ENCODE measurements around the gene NRGN. TPM values are rescaled to one million over a fixed set of nuclear protein-coding genes. Genes with fewer than 3 reads are reported as not detected.
A peak's percentile ranks its signal among the peaks of the same experiment; 100 is the strongest.

The NRGN gene
- total and polyA plus RNA-seq, 12 donors = 0.89 to 10.9 (median 3.7) TPM; not detected in 2

DNA sequence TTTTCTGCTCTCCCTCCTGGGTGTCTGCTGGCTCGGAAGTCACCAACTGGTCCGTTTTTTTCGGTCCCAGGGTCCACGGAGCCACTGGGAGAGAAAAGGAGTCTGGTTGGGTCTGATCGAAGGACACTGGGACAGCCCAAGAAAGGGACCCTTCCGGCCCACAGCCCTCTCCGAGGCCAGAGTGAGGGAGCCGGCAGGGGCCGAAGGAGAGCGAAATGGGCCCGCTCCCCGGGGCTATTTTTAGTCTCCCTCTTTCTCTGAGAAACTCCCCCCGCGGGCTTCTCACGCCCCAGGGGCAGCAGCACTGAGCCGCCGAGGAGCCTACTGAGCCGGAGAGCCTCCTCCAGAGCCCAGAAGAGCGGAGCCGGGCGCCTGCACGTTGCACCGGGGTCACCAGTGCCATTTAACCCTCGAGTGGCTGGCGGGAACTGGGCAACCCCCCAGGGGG, 20.5 kb downstream of the NRGN start:
- peaks cover 6 to 43% of the 10 kb centered on the region in 2 donors for H3K4me1 ChIP-seq (replicated peaks in 1 of 2)
- 6 to 14% (median 12%) methylated on average over 14 to 25 of the region's 25 CpGs for WGBS, 4 donors
- DNase-seq = no peak

DNA sequence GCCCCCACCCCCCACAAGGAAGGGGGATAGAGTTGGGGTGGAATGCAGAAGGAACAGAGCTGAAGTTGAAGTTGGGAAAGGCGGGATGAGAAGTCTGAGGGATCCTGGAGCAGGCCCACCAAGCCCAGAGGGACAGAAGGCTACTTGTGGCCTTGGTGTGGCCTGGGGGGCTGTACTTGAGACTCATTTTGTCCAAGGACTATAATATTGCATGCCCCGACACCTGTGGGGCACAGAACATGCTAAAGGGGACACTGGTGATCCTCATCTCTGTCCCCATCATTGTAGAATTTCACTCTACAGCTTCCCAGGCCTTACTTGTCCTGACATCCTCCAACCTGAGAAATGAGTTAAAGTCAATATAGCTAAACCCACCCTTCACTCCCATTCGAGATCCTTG, 21.1 kb downstream of the NRGN start:
- Histone ChIP-seq H3K9me3 (replicated peaks in 1 of 3) (no peaks in the 10 kb centered on the region), H3K27ac (peak overlapping the region in 3 of 5 donors; percentile 2 to 55 (median 21)), H3K4me3 (peak overlapping the region in 1 of 4 donors; percentile 47), H3K4me1 (replicated peaks in 1 of 2) (peaks cover 6 to 43% of the 10 kb centered on the region in 2 donors), H3K36me3 (replicated peaks in 1 of 2) (no peaks in the 10 kb centered on the region), H3K27me3 (peaks cover 43% of the 10 kb centered on the region)
- no peak for DNase-seq
- TF ChIP-seq POLR2A (IDR thresholded peaks at IDR 0.05) = no peak
- TF ChIP-seq, protein P1, sequence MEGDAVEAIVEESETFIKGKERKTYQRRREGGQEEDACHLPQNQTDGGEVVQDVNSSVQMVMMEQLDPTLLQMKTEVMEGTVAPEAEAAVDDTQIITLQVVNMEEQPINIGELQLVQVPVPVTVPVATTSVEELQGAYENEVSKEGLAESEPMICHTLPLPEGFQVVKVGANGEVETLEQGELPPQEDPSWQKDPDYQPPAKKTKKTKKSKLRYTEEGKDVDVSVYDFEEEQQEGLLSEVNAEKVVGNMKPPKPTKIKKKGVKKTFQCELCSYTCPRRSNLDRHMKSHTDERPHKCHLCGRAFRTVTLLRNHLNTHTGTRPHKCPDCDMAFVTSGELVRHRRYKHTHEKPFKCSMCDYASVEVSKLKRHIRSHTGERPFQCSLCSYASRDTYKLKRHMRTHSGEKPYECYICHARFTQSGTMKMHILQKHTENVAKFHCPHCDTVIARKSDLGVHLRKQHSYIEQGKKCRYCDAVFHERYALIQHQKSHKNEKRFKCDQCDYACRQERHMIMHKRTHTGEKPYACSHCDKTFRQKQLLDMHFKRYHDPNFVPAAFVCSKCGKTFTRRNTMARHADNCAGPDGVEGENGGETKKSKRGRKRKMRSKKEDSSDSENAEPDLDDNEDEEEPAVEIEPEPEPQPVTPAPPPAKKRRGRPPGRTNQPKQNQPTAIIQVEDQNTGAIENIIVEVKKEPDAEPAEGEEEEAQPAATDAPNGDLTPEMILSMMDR (IDR thresholded peaks at IDR 0.05) = no peak
- intact Hi-C loops (cut with DNase I) = loop anchor here (5.0 kb wide), 1 partner anchor 89 kb away; the partner anchor contains the start of genes SIAE (in 2 of the 2) and SPA17 (in 2 of the 2)
- WGBS, 4 donors = 54 to 68% (median 64%) methylated on average over 3 of the region's 3 CpGs

More for the DNA sequence above, 20.5 kb downstream of the NRGN start:
- intact Hi-C loops (cut with DNase I) = loop anchor here (5.0 kb wide), 1 partner anchor 88 kb away; the partner anchor contains the start of genes SIAE (in 2 of the 2) and SPA17 (in 2 of the 2)
- peak overlapping the region in 1 of 4 donors; percentile 47 for H3K4me3 ChIP-seq
- H3K27me3 ChIP-seq = peaks cover 43% of the 10 kb centered on the region
- peak overlapping the region in 4 of 5 donors; percentile 2 to 55 (median 25) for H3K27ac ChIP-seq
- no peaks in the 10 kb centered on the region for H3K36me3 ChIP-seq (replicated peaks in 1 of 2)
- no peaks in the 10 kb centered on the region for H3K9me3 ChIP-seq (replicated peaks in 1 of 3)
- TF ChIP-seq, protein P1 (IDR thresholded peaks at IDR 0.05) = no peak
- no peak for TF ChIP-seq POLR2A (IDR thresholded peaks at IDR 0.05)

DNA sequence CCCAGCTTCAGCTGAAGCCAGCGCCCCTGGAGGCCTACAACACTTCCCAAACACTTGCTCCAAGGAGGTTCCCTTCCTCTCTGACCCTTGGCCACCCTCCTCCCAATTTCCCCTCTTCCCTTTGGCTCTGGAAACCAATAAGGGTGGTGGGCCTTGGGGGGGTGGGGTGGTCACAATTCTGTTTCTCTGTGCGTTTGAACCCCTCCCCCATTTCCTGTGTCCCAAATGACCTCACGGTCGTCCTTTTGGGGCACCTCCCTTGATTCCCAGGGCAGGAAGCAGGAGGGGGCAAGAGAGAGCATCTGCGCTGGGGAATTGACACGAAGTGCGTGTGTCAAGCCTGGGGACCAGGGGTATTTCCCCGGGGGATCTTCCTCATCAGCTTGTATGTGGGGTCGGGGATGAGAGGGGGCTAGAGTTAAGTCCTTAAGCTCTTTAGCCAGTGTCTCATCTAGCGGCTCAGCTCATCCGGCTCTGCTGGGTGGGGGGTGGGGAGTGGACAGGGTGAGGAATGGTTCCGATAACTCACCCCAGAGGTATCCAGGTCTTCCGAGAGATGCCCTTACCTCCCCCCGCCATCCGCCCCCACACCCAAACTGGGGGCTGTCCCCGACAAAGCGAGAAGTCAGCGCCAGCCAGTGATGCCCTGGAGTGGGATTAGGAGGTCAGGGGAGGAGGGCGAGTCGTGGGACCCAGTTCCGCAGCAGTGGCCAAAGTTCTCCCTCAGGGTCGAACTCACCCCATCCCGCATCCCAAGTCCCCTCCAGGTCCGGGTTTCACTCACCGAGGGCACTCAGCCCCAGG, 21.8 kb downstream of the NRGN start:
- intact Hi-C loops (cut with DNase I) = loop anchor here (5.0 kb wide), 1 partner anchor 89 kb away; the partner anchor contains the start of genes SIAE (in 2 of the 2) and SPA17 (in 2 of the 2)
- H3K27me3 ChIP-seq = peaks cover 43% of the 10 kb centered on the region
- TF ChIP-seq, protein P1 (IDR thresholded peaks at IDR 0.05) = no peak
- no peak for TF ChIP-seq POLR2A (IDR thresholded peaks at IDR 0.05)
- no peaks in the 10 kb centered on the region for H3K36me3 ChIP-seq (replicated peaks in 1 of 2)
- 10 to 23% (median 14%) methylated on average over 11 to 25 of the region's 25 CpGs for WGBS, 4 donors
- peaks cover 6 to 43% of the 10 kb centered on the region in 2 donors for H3K4me1 ChIP-seq (replicated peaks in 1 of 2)
- no peaks in the 10 kb centered on the region for H3K9me3 ChIP-seq (replicated peaks in 1 of 3)
- peak in 1 of 7 donors; percentile 7 for DNase-seq
- H3K4me3 ChIP-seq = peak overlapping the region in 1 of 4 donors; percentile 47
- H3K27ac ChIP-seq = peak overlapping the region in 2 of 5 donors; percentile 2 to 55

DNA sequence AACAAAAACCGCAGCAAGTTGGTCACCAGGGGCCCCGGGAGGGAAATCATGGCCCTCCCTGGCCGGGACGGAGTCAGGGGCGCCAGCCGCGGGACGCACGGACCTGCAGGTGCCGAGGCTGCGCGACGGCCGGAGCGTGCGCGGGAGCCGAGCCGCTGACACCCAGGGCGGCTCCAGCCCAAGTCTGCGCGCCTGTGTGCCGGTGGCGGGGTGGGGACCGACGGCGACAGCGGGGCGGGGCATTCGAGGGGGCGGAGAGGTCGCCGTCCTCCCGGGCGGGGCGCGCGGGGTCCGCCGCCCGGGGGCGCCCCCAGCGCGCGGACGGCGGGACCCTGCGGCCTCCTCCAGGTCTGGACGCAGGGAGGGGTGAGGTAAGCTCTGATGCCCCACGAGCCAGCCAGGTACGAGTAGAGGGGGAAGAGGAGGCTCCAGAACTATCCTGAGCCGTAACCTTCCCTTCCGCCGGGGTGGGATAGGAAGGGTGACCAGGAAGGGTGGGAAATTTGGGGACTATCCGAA, 22.4 kb downstream of the NRGN start, which contains the start of gene ESAM:
Gene ESAM, minus strand, starts transcription at position 186 of the 519 bp plus-strand sequence. Its CDS starts 136 bp downstream, at position 50.
- peak in 1 of 7 donors; percentile 14 for DNase-seq
- H3K36me3 ChIP-seq (replicated peaks in 1 of 2) = peaks cover 0 to 5% of the 10 kb centered on the region in 2 donors
- no peaks in the 10 kb centered on the region for H3K9me3 ChIP-seq (replicated peaks in 1 of 3)
- H3K4me3 ChIP-seq = peak within 1 kb of the TSS in 2 of 4 donors; percentile 15 to 47
- WGBS, 4 donors = 1 to 2% (median 2%) methylated on average over 16 to 55 of the region's 55 CpGs; no CpG with 5 or more reads in 1 of the 4 donors
- intact Hi-C loops (cut with DNase I) = loop anchor here (5.0 kb wide), 1 partner anchor 90 kb away; the partner anchor contains the start of genes SIAE (in 2 of the 2) and SPA17 (in 2 of the 2)
- TF ChIP-seq POLR2A (IDR thresholded peaks at IDR 0.05) = peak in 1 of 2 donors; percentile 34
- TF ChIP-seq, protein P1 (IDR thresholded peaks at IDR 0.05) = no peak
- peaks cover 38% of the 10 kb centered on the region for H3K27me3 ChIP-seq
- H3K4me1 ChIP-seq (replicated peaks in 1 of 2) = peaks cover 6 to 43% of the 10 kb centered on the region in 2 donors
- peak within 1 kb of the TSS in 2 of 5 donors; percentile 2 to 55 for H3K27ac ChIP-seq
